Choroid plexus epithelial cell (primary cell): Measurements from ENCODE around the gene C16orf92.
A peak's percentile ranks its signal among the peaks of the same experiment; 100 is the strongest.

Source experiments
- DNase-seq: peaks from one replicate; pipeline ENCODE4 v3.0.0-alpha.2; 2010; ENCODE audit warnings: low read depth
- H3K4me3 ChIP-seq: 2 replicates; pipeline ENCODE4 v1.5.1; 2011; ENCODE audit warnings: low read depth, mild to moderate bottlenecking, control low read depth, low read length, moderate library complexity
- TF ChIP-seq, protein P1 (sequence below): conservative IDR thresholded peaks from 2 replicates; pipeline ENCODE4 v1.5.1; 2011; ENCODE audit warnings: low read depth, mild to moderate bottlenecking, control low read depth, inconsistent platforms, low read length, moderate library complexity

C16orf92 gene

DNA sequence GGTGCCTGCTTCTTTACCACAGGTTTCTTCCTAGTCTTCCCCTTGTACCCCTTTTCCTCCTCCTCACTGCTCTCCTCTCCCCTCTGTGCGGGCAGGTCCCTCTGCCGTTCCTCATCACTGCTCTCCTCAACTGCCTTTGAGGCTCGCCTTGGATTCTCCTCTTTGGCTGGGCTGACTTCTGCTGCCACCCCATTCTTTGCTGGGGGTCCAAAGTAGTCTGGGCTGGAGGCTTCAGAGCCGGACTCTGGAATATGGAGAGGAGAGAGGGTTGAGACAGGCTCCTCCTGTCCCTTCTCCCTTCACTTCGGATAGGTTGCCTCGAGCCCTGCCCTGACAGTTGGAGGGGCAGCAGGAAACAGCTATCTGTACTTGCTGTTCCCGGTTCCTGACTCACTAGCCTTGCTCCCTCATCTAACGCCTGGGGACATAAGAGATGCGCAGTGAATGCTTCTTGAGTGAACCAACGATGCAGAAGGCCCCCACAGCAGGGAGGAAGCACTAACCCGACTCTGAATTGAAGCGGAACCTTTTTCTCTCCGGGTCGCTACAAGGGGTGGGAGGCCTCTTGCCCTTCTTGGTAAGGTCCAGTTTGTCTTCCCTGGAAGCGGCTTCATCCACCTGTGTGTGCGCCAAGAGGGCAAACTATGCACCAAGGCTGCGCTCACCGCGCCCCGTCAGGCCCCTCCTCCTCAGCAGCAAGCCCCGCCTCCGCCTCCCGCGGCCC is 28.2 kb upstream of the C16orf92 start:
- TF ChIP-seq, protein P1, sequence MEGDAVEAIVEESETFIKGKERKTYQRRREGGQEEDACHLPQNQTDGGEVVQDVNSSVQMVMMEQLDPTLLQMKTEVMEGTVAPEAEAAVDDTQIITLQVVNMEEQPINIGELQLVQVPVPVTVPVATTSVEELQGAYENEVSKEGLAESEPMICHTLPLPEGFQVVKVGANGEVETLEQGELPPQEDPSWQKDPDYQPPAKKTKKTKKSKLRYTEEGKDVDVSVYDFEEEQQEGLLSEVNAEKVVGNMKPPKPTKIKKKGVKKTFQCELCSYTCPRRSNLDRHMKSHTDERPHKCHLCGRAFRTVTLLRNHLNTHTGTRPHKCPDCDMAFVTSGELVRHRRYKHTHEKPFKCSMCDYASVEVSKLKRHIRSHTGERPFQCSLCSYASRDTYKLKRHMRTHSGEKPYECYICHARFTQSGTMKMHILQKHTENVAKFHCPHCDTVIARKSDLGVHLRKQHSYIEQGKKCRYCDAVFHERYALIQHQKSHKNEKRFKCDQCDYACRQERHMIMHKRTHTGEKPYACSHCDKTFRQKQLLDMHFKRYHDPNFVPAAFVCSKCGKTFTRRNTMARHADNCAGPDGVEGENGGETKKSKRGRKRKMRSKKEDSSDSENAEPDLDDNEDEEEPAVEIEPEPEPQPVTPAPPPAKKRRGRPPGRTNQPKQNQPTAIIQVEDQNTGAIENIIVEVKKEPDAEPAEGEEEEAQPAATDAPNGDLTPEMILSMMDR, result no peak
- DNase-seq, result peak; percentile 42
- H3K4me3 ChIP-seq, result peak overlapping the region; percentile 87

GRCh38 chr16:29995324-29995910 is 27.6 kb upstream of the C16orf92 start, which contains the start of gene HIRIP3:
HIRIP3 (minus strand) TSS chr16:29995617; CDS start chr16:29995605, 12 bp downstream.
- peak within 1 kb of the TSS; percentile 87 for H3K4me3 ChIP-seq
- peak; percentile 79 for DNase-seq
- TF ChIP-seq, protein P1, result no peak

DNA sequence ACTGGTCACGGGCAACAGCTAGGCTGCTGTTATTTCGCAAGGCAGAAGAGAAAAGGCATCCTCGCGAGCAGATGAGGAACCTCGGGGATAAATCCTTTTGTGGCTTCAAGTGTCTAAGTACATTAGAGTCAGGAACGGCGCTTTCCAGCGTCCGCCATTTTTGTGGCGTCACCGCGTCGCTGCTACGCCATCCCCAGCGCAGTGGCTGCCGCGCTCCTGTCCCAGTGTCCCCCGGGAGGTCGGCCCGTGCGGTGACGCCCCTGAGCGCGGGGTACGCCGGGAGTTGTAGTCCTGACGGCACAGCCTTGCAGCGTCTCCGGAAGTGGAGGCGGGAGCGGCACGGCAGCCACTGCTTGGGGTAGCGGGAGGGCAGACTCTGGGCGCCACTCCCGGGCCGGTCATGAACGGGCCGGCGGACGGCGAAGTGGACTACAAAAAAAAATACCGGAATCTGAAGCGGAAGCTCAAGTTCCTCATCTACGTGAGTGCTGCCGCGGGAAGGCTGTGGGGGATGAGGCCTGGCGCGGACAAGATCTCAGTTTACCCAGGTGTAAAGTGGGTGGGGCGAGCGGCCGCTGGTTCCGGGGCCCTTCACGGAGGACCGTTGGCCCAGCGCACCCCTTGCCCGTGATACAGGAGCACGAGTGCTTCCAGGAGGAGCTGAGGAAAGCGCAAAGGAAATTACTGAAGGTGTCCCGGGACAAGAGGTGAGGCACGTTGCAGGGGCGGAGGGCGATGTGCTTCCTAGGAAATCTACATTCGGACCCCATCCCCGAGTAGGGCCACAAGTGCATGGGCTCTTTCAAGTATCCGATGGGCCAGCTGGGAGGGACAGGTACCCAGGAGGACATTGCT is 26.9 kb upstream of the C16orf92 start, which contains the start of gene INO80E:
Gene INO80E (plus strand): TSS at position 331 of the 855 bp plus-strand sequence. CDS start 70 bp downstream, at position 401.
- TF ChIP-seq, protein P1, result no peak
- peak; percentile 92 for DNase-seq
- peak within 1 kb of the TSS; percentile 87 for H3K4me3 ChIP-seq

DNA sequence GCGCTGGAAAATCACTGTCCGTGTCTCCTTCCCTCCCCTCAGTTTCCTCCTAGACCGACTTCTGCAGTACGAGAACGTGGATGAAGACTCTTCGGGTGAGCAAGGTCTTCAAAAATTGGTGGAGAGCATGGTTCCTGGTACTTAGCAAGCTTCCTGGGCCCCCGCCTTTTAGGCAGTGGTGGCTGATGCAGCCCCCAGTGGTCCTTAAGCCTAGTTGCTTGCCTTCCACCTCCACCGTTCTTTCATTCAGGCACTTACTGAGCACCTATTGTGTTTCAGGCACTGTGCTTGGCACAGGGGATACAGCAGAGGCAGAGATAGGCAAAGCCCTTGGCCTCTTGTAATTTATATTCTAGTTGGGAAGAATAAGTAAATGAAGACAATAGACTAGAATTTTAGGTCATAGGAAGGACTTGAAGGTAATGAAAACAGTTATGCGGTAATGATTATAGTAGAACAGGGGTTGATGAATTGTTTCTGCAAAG is 26.2 kb upstream of the C16orf92 start:
- DNase-seq, result no peak
- peak overlapping the region; percentile 87 for H3K4me3 ChIP-seq
- TF ChIP-seq, protein P1, result no peak

DNA sequence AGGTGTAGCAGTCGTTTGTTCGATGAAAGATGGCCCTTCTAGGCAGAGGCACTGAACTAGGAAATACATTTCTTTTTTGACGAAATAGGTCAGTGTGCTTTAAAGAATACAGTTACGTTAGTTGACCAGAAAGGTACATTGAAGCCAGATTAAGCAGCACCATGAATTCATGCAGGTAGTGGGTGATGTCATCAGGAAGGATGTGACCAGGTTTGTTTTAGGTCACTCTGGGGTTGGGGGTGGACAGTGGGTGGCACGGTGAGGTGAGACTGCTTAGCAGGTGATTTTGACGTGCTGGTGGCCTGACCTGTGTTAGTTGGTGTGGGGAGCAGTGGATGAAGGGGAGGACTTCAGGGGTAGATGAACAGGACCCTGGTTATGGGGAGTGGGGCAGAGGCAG is 23.4 kb upstream of the C16orf92 start:
- TF ChIP-seq, protein P1, result no peak
- H3K4me3 ChIP-seq, result no peak overlapping the region
- DNase-seq, result no peak

- TF ChIP-seq, protein P1, result peak; percentile 21
- no peak overlapping the region for H3K4me3 ChIP-seq
- DNase-seq, result no peak
Observed at GRCh38 chr16:30000735-30001631, 22.0 kb upstream of the C16orf92 start.
